Hepatocyte (in vitro differentiated cells): ENCODE measurements around the gene PDZD7.

Experiments used
- CTCF ChIP-seq: fragments of 200-600 bp; sonication (generic); IDR thresholded peaks from 2 replicates; pipeline ENCODE4 v1.5.1; 2016; ENCODE audit warnings: antibody characterized with exemption, mild to moderate bottlenecking; ENCODE audit not compliant: poor library complexity
- EZH2 ChIP-seq: fragments of 200-600 bp; sonication (generic); IDR thresholded peaks from 2 replicates; pipeline ENCODE4 v1.6.1; 2016; ENCODE audit warnings: antibody characterized with exemption, mild to moderate bottlenecking, borderline replicate concordance
- EZH2phosphoT487 ChIP-seq: fragments of 200-600 bp; sonication (generic); IDR thresholded peaks from one replicate; pipeline ENCODE4 v1.6.1; 2018; ENCODE audit warnings: antibody characterized with exemption, mild to moderate bottlenecking, low read depth, moderate library complexity; ENCODE audit not compliant: unreplicated experiment, severe bottlenecking

GRCh38 chr10:101007099-101007711 lies 23.7 kb downstream of the PDZD7 start:
- TF ChIP-seq CTCF: no peak
- TF ChIP-seq EZH2: no peak
- TF ChIP-seq EZH2phosphoT487: no peak
